Measurements from ENCODE around the gene RNF169. TPM values are rescaled to one million over a fixed set of nuclear protein-coding genes. Genes with fewer than 3 reads are reported as not detected.

Gene RNF169
- total RNA-seq, 8 experiments from 2014 or later: 9.9 to 26.0 (median 12.8) TPM

Other genes with a start within 250 kb of the RNF169 start
- gene POLD3, start 156.3 kb upstream of the RNF169 start, total RNA-seq: 10 to 100 TPM in 7 of 8 experiments, 1 to 10 TPM in 1; 8.6 to 26.5 (median 15.5) TPM
- gene CHRDL2, start 17.4 kb upstream of the RNF169 start, total RNA-seq: under 1 TPM in 5 of 8 experiments, not detected in 3; 0.17 to 0.87 (median 0.38) TPM
- 10 to 100 TPM in 7 of 8 experiments, 1 to 10 TPM in 1; 9.7 to 43.9 (median 16.8) TPM for gene XRRA1, start 200.2 kb downstream of the RNF169 start, total RNA-seq
- 10 to 100 TPM; 30.3 to 80.1 (median 44.5) TPM for gene SPCS2, start 200.4 kb downstream of the RNF169 start, total RNA-seq
- 10 to 100 TPM in 5 of 8 experiments, 1 to 10 TPM in 3; 8.5 to 15.9 (median 10.7) TPM for gene NEU3, start 240.1 kb downstream of the RNF169 start, total RNA-seq

Measured in motor neuron (in vitro differentiated cells).